ENCODE data around the gene UGT2A3. TPM values are rescaled to one million over a fixed set of nuclear protein-coding genes. Genes with fewer than 3 reads are reported as not detected.
"Not testable (repeated sequence)": the region's sequence is repeated elsewhere in the genome, so short reads cannot be mapped to it uniquely, and the experiment has no call there.

The UGT2A3 gene
- total RNA-seq, 4 donors from 2014 or later = 0.23 TPM; not detected in 3

- WGBS, 2 donors (ENCODE audit: low coverage in 1 of 2) = 62 to 92% methylated on average over 2 of the region's 2 CpGs
- no peak for ATAC-seq
- H3K27ac ChIP-seq = no peak overlapping the region
- H3K9me3 ChIP-seq = no peaks in the 10 kb centered on the region
- H3K4me3 ChIP-seq = no peak overlapping the region
- TF ChIP-seq, protein P1, sequence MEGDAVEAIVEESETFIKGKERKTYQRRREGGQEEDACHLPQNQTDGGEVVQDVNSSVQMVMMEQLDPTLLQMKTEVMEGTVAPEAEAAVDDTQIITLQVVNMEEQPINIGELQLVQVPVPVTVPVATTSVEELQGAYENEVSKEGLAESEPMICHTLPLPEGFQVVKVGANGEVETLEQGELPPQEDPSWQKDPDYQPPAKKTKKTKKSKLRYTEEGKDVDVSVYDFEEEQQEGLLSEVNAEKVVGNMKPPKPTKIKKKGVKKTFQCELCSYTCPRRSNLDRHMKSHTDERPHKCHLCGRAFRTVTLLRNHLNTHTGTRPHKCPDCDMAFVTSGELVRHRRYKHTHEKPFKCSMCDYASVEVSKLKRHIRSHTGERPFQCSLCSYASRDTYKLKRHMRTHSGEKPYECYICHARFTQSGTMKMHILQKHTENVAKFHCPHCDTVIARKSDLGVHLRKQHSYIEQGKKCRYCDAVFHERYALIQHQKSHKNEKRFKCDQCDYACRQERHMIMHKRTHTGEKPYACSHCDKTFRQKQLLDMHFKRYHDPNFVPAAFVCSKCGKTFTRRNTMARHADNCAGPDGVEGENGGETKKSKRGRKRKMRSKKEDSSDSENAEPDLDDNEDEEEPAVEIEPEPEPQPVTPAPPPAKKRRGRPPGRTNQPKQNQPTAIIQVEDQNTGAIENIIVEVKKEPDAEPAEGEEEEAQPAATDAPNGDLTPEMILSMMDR (IDR thresholded peaks at IDR 0.05) = no peak
- TF ChIP-seq POLR2AphosphoS5 (IDR thresholded peaks at IDR 0.05) (no peak), EP300 (IDR thresholded peaks at IDR 0.05) (no peak), POLR2A (IDR thresholded peaks at IDR 0.05) (no peak)
- no peaks in the 10 kb centered on the region for H3K36me3 ChIP-seq
- H3K4me1 ChIP-seq = no peaks in the 10 kb centered on the region
- no peaks in the 10 kb centered on the region for H3K27me3 ChIP-seq
Observed at GRCh38 chr4:68984947-68985346, 33.3 kb upstream of the UGT2A3 start.

DNA sequence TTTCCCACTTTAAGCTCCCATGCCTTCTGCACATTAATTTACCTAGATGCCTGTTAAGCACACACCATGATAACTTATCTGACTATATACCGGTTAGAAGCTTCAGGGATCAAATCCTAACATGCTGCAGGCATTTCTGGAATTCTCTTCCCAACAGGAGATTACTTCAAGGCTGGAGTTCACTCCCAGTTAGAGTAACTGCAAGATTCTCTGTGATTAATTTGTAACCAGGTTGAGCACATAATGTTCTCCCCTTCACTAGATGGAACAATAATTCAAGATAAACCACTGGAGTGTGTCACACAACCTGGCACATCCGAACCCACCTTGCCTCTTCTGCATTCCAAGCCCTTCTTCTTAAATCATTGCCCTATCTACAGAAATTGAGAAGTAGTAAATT lies 11.8 kb upstream of the UGT2A3 start:
- no peaks in the 10 kb centered on the region for H3K36me3 ChIP-seq
- no peaks in the 10 kb centered on the region for H3K4me1 ChIP-seq
- TF ChIP-seq EP300 (IDR thresholded peaks at IDR 0.05) (no peak), POLR2AphosphoS5 (IDR thresholded peaks at IDR 0.05) (no peak), POLR2A (IDR thresholded peaks at IDR 0.05) (no peak)
- TF ChIP-seq, protein P1 (IDR thresholded peaks at IDR 0.05) = no peak
- no peaks in the 10 kb centered on the region for H3K27me3 ChIP-seq
- no peak for ATAC-seq
- no peak overlapping the region for H3K27ac ChIP-seq
- H3K9me3 ChIP-seq = no peaks in the 10 kb centered on the region
- WGBS, 2 donors (ENCODE audit: low coverage in 1 of 2) = 31 to 81% methylated on average over 2 of the region's 2 CpGs
- no peak overlapping the region for H3K4me3 ChIP-seq

DNA sequence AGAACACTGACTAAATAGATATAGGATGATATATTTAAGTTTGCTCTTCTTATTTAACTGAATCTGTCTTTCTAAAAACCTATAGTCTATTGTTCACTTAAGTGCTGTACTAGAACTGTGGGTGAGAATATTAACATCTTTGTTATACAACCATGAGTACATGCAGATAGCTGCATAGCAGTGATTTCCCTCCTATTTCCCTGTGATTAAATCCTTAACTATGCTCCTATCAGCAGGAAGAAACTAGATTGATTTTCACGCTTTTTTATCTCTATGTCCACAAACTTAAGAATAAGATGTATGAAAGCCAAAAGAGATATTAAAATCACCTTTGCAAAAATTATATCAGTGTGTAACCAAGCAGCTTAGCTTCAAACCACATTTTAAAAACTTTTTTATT lies 11.3 kb upstream of the UGT2A3 start:
- Histone ChIP-seq H3K4me1 (no peaks in the 10 kb centered on the region), H3K27me3 (no peaks in the 10 kb centered on the region), H3K27ac (no peak overlapping the region), H3K9me3 (no peaks in the 10 kb centered on the region), H3K36me3 (no peaks in the 10 kb centered on the region), H3K4me3 (no peak overlapping the region)
- 55 to 100% methylated on average over 1 of the region's 1 CpG for WGBS, 2 donors (ENCODE audit: low coverage in 1 of 2)
- TF ChIP-seq EP300 (IDR thresholded peaks at IDR 0.05) (no peak), POLR2AphosphoS5 (IDR thresholded peaks at IDR 0.05) (no peak), POLR2A (IDR thresholded peaks at IDR 0.05) (no peak)
- TF ChIP-seq, protein P1 (IDR thresholded peaks at IDR 0.05) = no peak
- ATAC-seq = no peak

DNA sequence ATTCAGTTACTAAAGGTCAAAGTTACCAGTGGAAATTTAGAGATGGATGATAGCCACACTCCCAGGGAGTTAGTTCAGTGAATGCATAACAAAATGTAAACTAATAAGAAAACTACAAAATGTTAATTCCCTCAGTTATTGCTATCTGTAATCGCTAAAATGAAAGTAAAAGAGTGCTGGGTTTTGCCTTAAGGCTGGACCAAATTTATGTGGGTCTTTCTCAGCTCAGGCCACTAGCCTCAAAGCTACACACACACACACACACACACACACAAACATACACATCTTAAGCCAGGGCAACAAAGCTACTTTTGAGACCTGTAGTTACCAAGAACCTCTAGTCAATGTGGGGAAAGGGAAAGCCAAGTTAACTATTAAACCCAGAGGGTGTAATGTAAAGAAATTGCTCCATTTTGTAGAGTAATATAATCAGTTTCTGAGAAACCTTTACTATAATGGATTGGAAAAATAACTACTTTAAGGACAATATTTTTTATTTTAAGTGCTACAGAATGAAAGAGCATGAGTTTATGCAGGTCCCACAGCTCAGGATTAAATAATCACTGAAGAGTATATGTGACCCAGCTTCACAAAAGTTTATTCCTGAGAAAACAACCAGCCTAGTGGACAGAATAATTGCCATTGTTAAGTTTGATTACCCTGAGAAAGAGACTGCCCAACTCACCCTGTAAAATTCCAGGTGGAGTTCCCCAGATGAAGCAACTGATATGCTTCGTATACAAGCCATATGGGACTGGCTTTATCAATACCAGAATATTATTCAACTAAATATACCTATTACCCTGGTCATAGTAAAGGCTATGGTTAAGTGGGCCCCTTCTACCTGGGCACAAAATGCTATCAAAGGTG lies 8.9 kb upstream of the UGT2A3 start:
- H3K36me3 ChIP-seq = no peaks in the 10 kb centered on the region
- TF ChIP-seq POLR2A (IDR thresholded peaks at IDR 0.05) (no peak), EP300 (IDR thresholded peaks at IDR 0.05) (no peak), POLR2AphosphoS5 (IDR thresholded peaks at IDR 0.05) (no peak)
- TF ChIP-seq, protein P1 (IDR thresholded peaks at IDR 0.05) = no peak
- ATAC-seq = no peak
- no peaks in the 10 kb centered on the region for H3K27me3 ChIP-seq
- H3K4me1 ChIP-seq = no peaks in the 10 kb centered on the region
- no peak overlapping the region for H3K4me3 ChIP-seq
- no peaks in the 10 kb centered on the region for H3K9me3 ChIP-seq
- 88 to 100% methylated on average over 1 to 2 of the region's 2 CpGs for WGBS, 2 donors (ENCODE audit: low coverage in 1 of 2)
- H3K27ac ChIP-seq = no peak overlapping the region

DNA sequence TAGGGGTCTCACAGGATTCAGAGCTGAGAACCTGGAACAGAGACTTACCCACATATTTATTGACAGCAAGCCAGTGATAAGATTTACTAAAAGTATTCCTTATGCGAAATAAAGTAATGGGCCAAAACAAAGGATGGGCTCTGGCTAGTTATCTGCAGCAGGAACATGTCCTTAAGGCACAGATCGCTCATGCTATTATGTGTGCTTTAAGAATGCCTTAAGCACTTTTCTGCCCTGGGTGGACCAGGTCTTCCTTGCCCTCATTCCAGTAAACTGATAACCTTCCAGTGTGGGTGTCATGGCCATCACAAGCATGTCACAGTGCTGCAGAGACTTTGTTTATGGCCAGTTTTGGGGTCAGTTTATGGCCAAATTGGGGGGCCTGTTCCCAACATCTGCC lies 7.5 kb upstream of the UGT2A3 start:
- not testable (repeated sequence) for H3K4me3 ChIP-seq, H3K9me3 ChIP-seq, ATAC-seq, H3K27me3 ChIP-seq, H3K36me3 ChIP-seq, H3K4me1 ChIP-seq, H3K27ac ChIP-seq
- WGBS, 2 donors (ENCODE audit: low coverage in 1 of 2) = 83 to 93% methylated on average over 1 to 2 of the region's 2 CpGs
